K562 (cell line): ENCODE measurements around the gene GMDS. TPM values are rescaled to one million over a fixed set of nuclear protein-coding genes. Genes with fewer than 3 reads are reported as not detected.

Experiments
- ATAC-seq: fragments of 200-7000 bp; cut with Tn5 transposase; 3 replicates; pipeline ENCODE4 v1.9.1; 2020; ENCODE audit warnings: moderate library complexity
- BruUV-seq: library from RNA; stranded (reverse); fragments of 400-500 nt; replicated peaks from 2 replicates; lab custom pipeline; 2021; lab: Mats Ljungman, UMichigan
- CTCF ChIA-PET: fragments of 300-600 bp; formaldehyde crosslinking; extraction: SDS; loops from one replicate; lab custom pipeline; 2021; ENCODE audit warnings: low intra/inter-chr PET ratio; lab: Yijun Ruan, JAX
- POLR2A ChIA-PET: fragments of 300-600, 350-650 bp; sonication (Branson Sonifier 250); formaldehyde crosslinking; extraction: SDS; loops from one replicate; lab custom pipeline; 2021; ENCODE audit warnings: antibody characterized with exemption, inconsistent platforms; lab: Yijun Ruan, JAX
- DNase-seq, 4 experiments: peaks; one replicate each; pipeline versions ENCODE4 v3.0.0 to v3.0.0-alpha.2; 2011 to 2018; ENCODE audit warnings: low spot score in 3 of 4, mixed read lengths in 3 of 4; ENCODE audit errors: extremely low read depth in 1 of 4
- FAIRE-seq: peaks from 2 replicates; lab custom pipeline; 2011; peaks lifted over from hg19 to GRCh38; lab: Jason Lieb, UNC
- H2AFZ ChIP-seq: 2 replicates; pipeline ENCODE4 v1.6.0; 2011; ENCODE audit warnings: low read depth, low read length, control low read depth, inconsistent platforms
- H3K27ac ChIP-seq: fragments of 200-600 bp; 3 replicates; pipeline ENCODE4 v1.8.0; 2011; ENCODE audit warnings: low read depth, mild to moderate bottlenecking, control low read depth, inconsistent platforms, low read length, moderate library complexity, mixed read lengths; ENCODE audit errors: extremely low read depth
- H3K27me3 ChIP-seq, 2 experiments: fragments of 300-600 bp in 1 of 2; 2 replicates in 1 of 2; 3 replicates in 1 of 2; pipeline versions ENCODE4 v1.6.0 to v1.8.0; 2011; ENCODE audit warnings: inconsistent platforms in 2 of 2, low read length in 2 of 2, mild to moderate bottlenecking in 1 of 2, mixed read lengths in 1 of 2, moderate library complexity in 1 of 2; ENCODE audit not compliant: control insufficient read depth in 2 of 2, insufficient read depth in 2 of 2
- H3K36me3 ChIP-seq: fragments of 300-600 bp; 3 replicates; pipeline ENCODE4 v1.8.0; 2011; ENCODE audit warnings: mild to moderate bottlenecking, low read length, inconsistent platforms; ENCODE audit not compliant: control insufficient read depth, insufficient read depth
- H3K4me1 ChIP-seq, 2 experiments: fragments of 200-600 bp in 1 of 2; replicated peaks in 1 of 2; 2 replicates in 1 of 2; 3 replicates in 1 of 2; pipeline versions ENCODE4 v1.5.1 to v1.8.0; 2011; ENCODE audit warnings: inconsistent platforms in 2 of 2, low read length in 2 of 2, mild to moderate bottlenecking in 1 of 2, mixed read lengths in 1 of 2, moderate library complexity in 1 of 2; ENCODE audit not compliant: control insufficient read depth in 2 of 2, insufficient read depth in 2 of 2
- H3K4me2 ChIP-seq: 2 replicates; pipeline ENCODE4 v1.6.1; 2011; ENCODE audit warnings: low read length, control low read depth, inconsistent platforms, mixed read lengths; ENCODE audit not compliant: insufficient read depth
- H3K4me3 ChIP-seq: fragments of 200-600 bp; sonication (generic), shearing (Covaris generic); 2 replicates; pipeline ENCODE4 v1.5.1; 2016; ENCODE audit warnings: control low read depth, inconsistent platforms
- H3K79me2 ChIP-seq: fragments of 200-600 bp; 3 replicates; pipeline ENCODE4 v1.8.0; 2011; ENCODE audit warnings: low read length, inconsistent platforms; ENCODE audit not compliant: control insufficient read depth, insufficient read depth
- H3K9ac ChIP-seq, 2 experiments: 2 replicates each; pipeline versions ENCODE4 v1.6.0 to v1.6.1; 2011; ENCODE audit warnings: low read depth in 2 of 2, low read length in 2 of 2, control low read depth in 1 of 2, inconsistent platforms in 1 of 2, mild to moderate bottlenecking in 1 of 2, mixed read lengths in 1 of 2; ENCODE audit not compliant: insufficient read depth in 1 of 2
- H3K9me1 ChIP-seq: one replicate; pipeline ENCODE4 v1.6.0; 2011; ENCODE audit warnings: inconsistent platforms, mild to moderate bottlenecking, low read length, moderate library complexity; ENCODE audit not compliant: control insufficient read depth, insufficient read depth
- H3K9me3 ChIP-seq: replicated peaks from 2 replicates; pipeline ENCODE4 v1.5.1; 2011; ENCODE audit warnings: low read depth, low read length, inconsistent platforms; ENCODE audit not compliant: control insufficient read depth, insufficient read depth
- H4K20me1 ChIP-seq: replicated peaks from 2 replicates; pipeline ENCODE4 v1.6.1; 2011; ENCODE audit warnings: low read length, inconsistent platforms, mixed read lengths; ENCODE audit not compliant: control insufficient read depth, insufficient read depth
- LARP7 ChIP-seq: fragments of 450-650 bp; IDR thresholded peaks from 2 replicates; pipeline ENCODE4 v1.6.1; 2016
- SRSF1 ChIP-seq: fragments of 200-400 bp; formaldehyde crosslinking; IDR thresholded peaks from 2 replicates; pipeline ENCODE4 v1.6.1; 2017; ENCODE audit warnings: mild to moderate bottlenecking, low read depth, low read length, moderate library complexity
- TCFL5 ChIP-seq: fragments of 250-450 bp; sonication (Bioruptor Pico); conservative IDR thresholded peaks from 2 replicates; pipeline ENCODE4 v1.6.1; 2021; ENCODE audit warnings: mild to moderate bottlenecking, moderate library complexity, matching md5 sums
- TFE3 ChIP-seq: fragments of 450-650 bp; formaldehyde crosslinking; IDR thresholded peaks from 2 replicates; pipeline ENCODE4 v1.4.0; 2020; ENCODE audit warnings: mild to moderate bottlenecking, mixed read lengths
- TRIM25 ChIP-seq: fragments of 450-650 bp; IDR thresholded peaks from 2 replicates; pipeline ENCODE4 v1.7.0; 2016; ENCODE audit warnings: borderline replicate concordance
- ZNF174 ChIP-seq: fragments of 250-450 bp; sonication (Bioruptor Pico); IDR thresholded peaks from 2 replicates; pipeline ENCODE4 v1.4.0; 2020; ENCODE audit warnings: mild to moderate bottlenecking
- ZNF354B ChIP-seq: fragments of 250-450 bp; sonication (Bioruptor Pico); IDR thresholded peaks from 2 replicates; pipeline ENCODE4 v1.4.0; 2020
- ZNF589 ChIP-seq: fragments of 200-800 bp; sonication (Bioruptor generic); IDR thresholded peaks from 2 replicates; pipeline ENCODE4 v1.6.1; 2016; ENCODE audit warnings: low read depth, missing genetic modification characterization, missing compliant biosample characterization
- WGBS: fragments of 100-300 bp; shearing (Covaris generic); methylation state at CpG from one replicate; pipeline ENCODE4 v1.1.6; 2016; ENCODE audit warnings: low coverage, mixed read lengths; ENCODE audit not compliant: insufficient coverage; ENCODE audit errors: missing lambda C conversion rate; 5-methylcytosine and 5-hydroxymethylcytosine counted together
- in situ Hi-C: fragments of 300-500 bp; cut with MboI; formaldehyde crosslinking; loops from 4 replicates; pipeline ENCODE4 v1.15.0; 2018; ENCODE audit warnings: inconsistent platforms, mixed read lengths
- intact Hi-C: fragments of 100-400 bp; cut with micrococcal nuclease; formaldehyde crosslinking; loops from 2 replicates; pipeline ENCODE4 v1.14.2; 2022
- polyA plus RNA-seq, 8 experiments: library from polyadenylated mRNA; depleted of rRNA in 4 of 8; stranded (reverse) in 5 of 8; unstranded in 3 of 8; fragments of >200 nt; fragmentation: Nextera tagmentation in 2 of 8; fragmentation: Illumina TruSeq in 1 of 8; extraction: Ambion mirVana in 2 of 8; extraction: Trizol in 1 of 8; gene quantifications; 2 replicates each; pipeline versions ENCODE4 v1.2.1 to v1.2.3, GENCODE V29; 2011 to 2014; ENCODE audit warnings: inconsistent platforms in 1 of 8, missing spikeins in 1 of 8
- total RNA-seq, 7 experiments: library from RNA; depleted of rRNA in 6 of 7; stranded (reverse); fragments of >200 nt in 6 of 7; fragmentation: Illumina TruSeq in 2 of 7; extraction: Trizol in 2 of 7; gene quantifications; 2 replicates each; pipeline versions ENCODE4 v1.2.1 to v1.2.3, GENCODE V29; 2011 to 2021; ENCODE audit warnings: low replicate concordance in 1 of 7
- TF ChIP-seq, protein P1 (sequence below): fragments of 450-650 bp; IDR thresholded peaks from 2 replicates; pipeline ENCODE4 v1.6.1; 2014; ENCODE audit warnings: low read depth, mild to moderate bottlenecking, moderate library complexity, borderline replicate concordance
- TF ChIP-seq, protein P2 (sequence below): sonication (generic); formaldehyde crosslinking; IDR thresholded peaks from 2 replicates; pipeline ENCODE4 v1.8.1; 2023; ENCODE audit warnings: missing genetic modification reagents, mild to moderate bottlenecking, borderline replicate concordance
- TF ChIP-seq, protein P3 (sequence below): fragments of 450-650 bp; IDR thresholded peaks from 2 replicates; pipeline ENCODE4 v1.6.1; 2018; ENCODE audit warnings: mild to moderate bottlenecking, low read depth; ENCODE audit not compliant: partially characterized antibody

The GMDS gene
- total and polyA plus RNA-seq, 9 of the 15 experiments (the other 6 are each of a cell fraction or from before 2014, with no cell fraction given), result 0.48 to 31.8 (median 13.4) TPM

DNA sequence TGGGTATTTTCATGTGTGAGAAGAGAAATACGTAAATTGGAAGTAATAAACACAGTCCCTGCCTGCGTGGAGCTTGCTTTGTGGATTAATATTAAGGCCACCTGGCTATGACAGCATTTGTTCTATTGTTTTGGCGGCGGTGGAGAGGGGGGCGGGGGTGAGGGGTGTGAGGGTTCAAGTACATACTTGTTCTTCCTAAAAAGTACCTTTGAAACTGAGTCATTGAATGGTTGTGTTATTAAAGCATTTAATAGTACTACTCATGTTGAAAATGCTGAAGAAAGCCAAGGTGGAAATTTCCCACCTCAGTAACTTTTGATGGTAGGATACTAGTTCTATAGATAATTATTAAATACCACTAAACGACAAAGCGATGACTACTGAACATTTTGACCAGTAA lies 540.7 kb downstream of the GMDS start:
- no TSS peak for BruUV-seq
- ChIA-PET POLR2A (interaction anchor here (0.7 kb wide), 1 partner anchor 405 kb away, joined by 4 read pairs; no protein-coding TSS in a partner anchor), CTCF (no interaction called here)
- peaks cover 6 to 12% of the 10 kb centered on the region in 2 experiments; a peak in 2 of 5 replicates for H3K27me3 ChIP-seq
- no peak overlapping the region for H3K4me3 ChIP-seq
- H3K4me2 ChIP-seq, result no peak overlapping the region
- DNase-seq (no peak), FAIRE-seq (no peak), ATAC-seq (no peak)
- in situ Hi-C loops (no loop called here), intact Hi-C loops (no loop called here)
- H3K36me3 ChIP-seq, result no peaks in the 10 kb centered on the region
- no peaks in the 10 kb centered on the region for H3K9me3 ChIP-seq
- peaks cover 6% of the 10 kb centered on the region; the same call in 1 of the 2 replicates for H4K20me1 ChIP-seq
- H3K9ac ChIP-seq, result no peak overlapping the region
- H3K9me1 ChIP-seq, result no peaks in the 10 kb centered on the region
- H3K79me2 ChIP-seq, result no peaks in the 10 kb centered on the region
- no peak overlapping the region for H3K27ac ChIP-seq
- 30% methylated on average over 7 of the region's 7 CpGs for WGBS
- H2AFZ ChIP-seq, result no peak overlapping the region
- H3K4me1 ChIP-seq, result peaks cover 23 to 26% of the 10 kb centered on the region in 2 experiments; a peak in 4 of 5 replicates
- TF ChIP-seq SRSF1, result no peak
- TF ChIP-seq ZNF354B (CRISPR knock-in tag), result no peak
- no peak for TF ChIP-seq TFE3
- no peak for TF ChIP-seq ZNF589 (CRISPR knock-in tag)
- no peak for TF ChIP-seq ZNF174 (CRISPR knock-in tag)
- TF ChIP-seq, protein P1, sequence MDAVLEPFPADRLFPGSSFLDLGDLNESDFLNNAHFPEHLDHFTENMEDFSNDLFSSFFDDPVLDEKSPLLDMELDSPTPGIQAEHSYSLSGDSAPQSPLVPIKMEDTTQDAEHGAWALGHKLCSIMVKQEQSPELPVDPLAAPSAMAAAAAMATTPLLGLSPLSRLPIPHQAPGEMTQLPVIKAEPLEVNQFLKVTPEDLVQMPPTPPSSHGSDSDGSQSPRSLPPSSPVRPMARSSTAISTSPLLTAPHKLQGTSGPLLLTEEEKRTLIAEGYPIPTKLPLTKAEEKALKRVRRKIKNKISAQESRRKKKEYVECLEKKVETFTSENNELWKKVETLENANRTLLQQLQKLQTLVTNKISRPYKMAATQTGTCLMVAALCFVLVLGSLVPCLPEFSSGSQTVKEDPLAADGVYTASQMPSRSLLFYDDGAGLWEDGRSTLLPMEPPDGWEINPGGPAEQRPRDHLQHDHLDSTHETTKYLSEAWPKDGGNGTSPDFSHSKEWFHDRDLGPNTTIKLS, result no peak
- TF ChIP-seq, protein P2, sequence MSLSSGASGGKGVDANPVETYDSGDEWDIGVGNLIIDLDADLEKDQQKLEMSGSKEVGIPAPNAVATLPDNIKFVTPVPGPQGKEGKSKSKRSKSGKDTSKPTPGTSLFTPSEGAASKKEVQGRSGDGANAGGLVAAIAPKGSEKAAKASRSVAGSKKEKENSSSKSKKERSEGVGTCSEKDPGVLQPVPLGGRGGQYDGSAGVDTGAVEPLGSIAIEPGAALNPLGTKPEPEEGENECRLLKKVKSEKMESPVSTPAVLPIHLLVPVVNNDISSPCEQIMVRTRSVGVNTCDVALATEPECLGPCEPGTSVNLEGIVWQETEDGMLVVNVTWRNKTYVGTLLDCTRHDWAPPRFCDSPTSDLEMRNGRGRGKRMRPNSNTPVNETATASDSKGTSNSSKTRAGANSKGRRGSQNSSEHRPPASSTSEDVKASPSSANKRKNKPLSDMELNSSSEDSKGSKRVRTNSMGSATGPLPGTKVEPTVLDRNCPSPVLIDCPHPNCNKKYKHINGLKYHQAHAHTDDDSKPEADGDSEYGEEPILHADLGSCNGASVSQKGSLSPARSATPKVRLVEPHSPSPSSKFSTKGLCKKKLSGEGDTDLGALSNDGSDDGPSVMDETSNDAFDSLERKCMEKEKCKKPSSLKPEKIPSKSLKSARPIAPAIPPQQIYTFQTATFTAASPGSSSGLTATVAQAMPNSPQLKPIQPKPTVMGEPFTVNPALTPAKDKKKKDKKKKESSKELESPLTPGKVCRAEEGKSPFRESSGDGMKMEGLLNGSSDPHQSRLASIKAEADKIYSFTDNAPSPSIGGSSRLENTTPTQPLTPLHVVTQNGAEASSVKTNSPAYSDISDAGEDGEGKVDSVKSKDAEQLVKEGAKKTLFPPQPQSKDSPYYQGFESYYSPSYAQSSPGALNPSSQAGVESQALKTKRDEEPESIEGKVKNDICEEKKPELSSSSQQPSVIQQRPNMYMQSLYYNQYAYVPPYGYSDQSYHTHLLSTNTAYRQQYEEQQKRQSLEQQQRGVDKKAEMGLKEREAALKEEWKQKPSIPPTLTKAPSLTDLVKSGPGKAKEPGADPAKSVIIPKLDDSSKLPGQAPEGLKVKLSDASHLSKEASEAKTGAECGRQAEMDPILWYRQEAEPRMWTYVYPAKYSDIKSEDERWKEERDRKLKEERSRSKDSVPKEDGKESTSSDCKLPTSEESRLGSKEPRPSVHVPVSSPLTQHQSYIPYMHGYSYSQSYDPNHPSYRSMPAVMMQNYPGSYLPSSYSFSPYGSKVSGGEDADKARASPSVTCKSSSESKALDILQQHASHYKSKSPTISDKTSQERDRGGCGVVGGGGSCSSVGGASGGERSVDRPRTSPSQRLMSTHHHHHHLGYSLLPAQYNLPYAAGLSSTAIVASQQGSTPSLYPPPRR (CRISPR knock-in tag), result no peak
- TF ChIP-seq, protein P3, sequence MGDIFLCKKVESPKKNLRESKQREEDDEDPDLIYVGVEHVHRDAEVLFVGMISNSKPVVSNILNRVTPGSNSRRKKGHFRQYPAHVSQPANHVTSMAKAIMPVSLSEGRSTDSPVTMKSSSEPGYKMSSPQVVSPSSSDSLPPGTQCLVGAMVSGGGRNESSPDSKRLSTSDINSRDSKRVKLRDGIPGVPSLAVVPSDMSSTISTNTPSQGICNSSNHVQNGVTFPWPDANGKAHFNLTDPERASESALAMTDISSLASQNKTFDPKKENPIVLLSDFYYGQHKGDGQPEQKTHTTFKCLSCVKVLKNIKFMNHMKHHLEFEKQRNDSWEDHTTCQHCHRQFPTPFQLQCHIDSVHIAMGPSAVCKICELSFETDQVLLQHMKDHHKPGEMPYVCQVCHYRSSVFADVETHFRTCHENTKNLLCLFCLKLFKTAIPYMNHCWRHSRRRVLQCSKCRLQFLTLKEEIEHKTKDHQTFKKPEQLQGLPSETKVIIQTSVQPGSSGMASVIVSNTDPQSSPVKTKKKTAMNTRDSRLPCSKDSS, result no peak
- TF ChIP-seq LARP7, result no peak
- TF ChIP-seq TCFL5 (CRISPR knock-in tag), result no peak
- no peak for TF ChIP-seq TRIM25
